Transverse colon (tissue), 4 donors: Measurements from ENCODE around the gene ESR1. TPM values are rescaled to one million over a fixed set of nuclear protein-coding genes. Genes with fewer than 3 reads are reported as not detected.

ENCODE experiments used
- DNase-seq: peaks from one replicate; pipeline ENCODE4 v3.0.0-alpha.2; 2019
- H3K27ac ChIP-seq, 4 donors: fragments of 200-600 bp; sonication (generic); 2 replicates each; pipeline ENCODE4 v1.5.1; 2016 to 2018; ENCODE audit warnings: inconsistent platforms in 4 of 4
- H3K27me3 ChIP-seq: fragments of 200-600 bp; sonication (generic); 2 replicates; pipeline ENCODE4 v1.5.1; 2017; ENCODE audit warnings: inconsistent platforms
- H3K36me3 ChIP-seq, 4 donors: fragments of 200-600 bp; sonication (generic); 2 replicates each; pipeline ENCODE4 v1.5.1; 2017 to 2019; ENCODE audit warnings: inconsistent platforms in 4 of 4
- H3K4me1 ChIP-seq, 4 donors: fragments of 200-600 bp; sonication (generic); 2 replicates each; pipeline ENCODE4 v1.5.1; 2017 to 2020; ENCODE audit warnings: inconsistent platforms in 4 of 4
- H3K4me3 ChIP-seq, 4 donors: fragments of 200-600 bp; sonication (generic); 1 replicate in 1 of 4; 2 replicates in 3 of 4; pipeline versions ENCODE4 v1.5.1 to v1.6.1; 2017 to 2019; ENCODE audit warnings: inconsistent platforms in 4 of 4
- H3K9me3 ChIP-seq, 2 donors: fragments of 200-600 bp; sonication (generic); 2 replicates each; pipeline ENCODE4 v1.5.1; 2017 to 2019; ENCODE audit warnings: inconsistent platforms in 2 of 2
- CTCF ChIP-seq, 5 experiments: fragments of 200-600 bp in 3 of 5; fragments of 450-650 bp in 2 of 5; sonication (generic) in 3 of 5; IDR thresholded peaks; 1 replicate in 2 of 5; 2 replicates in 3 of 5; pipeline ENCODE4 v1.5.1; 2016 to 2017; ENCODE audit warnings: antibody characterized with exemption in 5 of 5, inconsistent platforms in 3 of 5, mild to moderate bottlenecking in 2 of 5, moderate library complexity in 1 of 5
- EP300 ChIP-seq: sonication (generic); formaldehyde crosslinking; IDR thresholded peaks from one replicate; pipeline ENCODE4 v1.6.1; 2017; ENCODE audit warnings: antibody characterized with exemption, low read depth
- POLR2A ChIP-seq: fragments of 450-650 bp; IDR thresholded peaks from one replicate; pipeline ENCODE4 v1.6.1; 2016; ENCODE audit warnings: antibody characterized with exemption, mild to moderate bottlenecking, moderate library complexity
- POLR2AphosphoS5 ChIP-seq, 3 donors: sonication (generic); formaldehyde crosslinking; IDR thresholded peaks; one replicate each; pipeline ENCODE4 v1.6.1; 2016; ENCODE audit warnings: antibody characterized with exemption in 3 of 3
- WGBS, 2 donors: methylation state at CpG; one replicate each; pipeline ENCODE4 v1.1.5; 2018; ENCODE audit warnings: low coverage in 1 of 2; 5-methylcytosine and 5-hydroxymethylcytosine counted together
- in situ Hi-C, 4 donors: fragments of 200-750 bp; cut with MboI; loops; one replicate each; pipeline versions ENCODE4 v1.15.0 to v1.15.1; 2017; ENCODE audit warnings: low sequenced_read_pairs in 3 of 4, low pct_ligation_motif_present in 1 of 4, low pct_unique_long_range_greater_than_20kb in 1 of 4
- intact Hi-C: fragments of 100-400 bp; cut with DNase I; formaldehyde crosslinking; loops from one replicate; pipeline ENCODE4 v1.15.1; 2023; ENCODE audit warnings: low total_unique reads
- total RNA-seq, 4 donors: library from RNA; depleted of rRNA; stranded (reverse); fragments of >200 nt; gene quantifications; one replicate each; pipeline ENCODE4 v1.1.0, GENCODE V29; 2016

The ESR1 gene
- total RNA-seq, 4 donors from 2014 or later: 0.37 to 0.48 (median 0.41) TPM; not detected in 1

- no peak for TF ChIP-seq POLR2AphosphoS5 (IDR thresholded peaks at IDR 0.05)
- TF ChIP-seq CTCF (IDR thresholded peaks at IDR 0.05): no peak
- no peak for TF ChIP-seq EP300
- no peak for TF ChIP-seq POLR2A
- Histone ChIP-seq H3K27me3 (no peaks in the 10 kb centered on the region), H3K27ac (no peak overlapping the region), H3K4me3 (no peak overlapping the region), H3K36me3 (no peaks in the 10 kb centered on the region), H3K9me3 (peaks cover 0 to 8% of the 10 kb centered on the region in 2 donors), H3K4me1 (no peaks in the 10 kb centered on the region)
- in situ Hi-C loops: no loop called here
- WGBS, 2 donors: 78 to 79% methylated on average over 4 of the region's 4 CpGs
- intact Hi-C loops: no loop called here
- no peak for DNase-seq
Measured at GRCh38 chr6:152078001-152078400, 270.5 kb downstream of the ESR1 start.

- Histone ChIP-seq H3K27ac (no peak overlapping the region), H3K4me3 (no peak overlapping the region), H3K9me3 (peaks cover 0 to 8% of the 10 kb centered on the region in 2 donors), H3K4me1 (no peaks in the 10 kb centered on the region), H3K27me3 (no peaks in the 10 kb centered on the region), H3K36me3 (no peaks in the 10 kb centered on the region)
- intact Hi-C loops (no loop called here), in situ Hi-C loops (no loop called here)
- TF ChIP-seq CTCF (IDR thresholded peaks at IDR 0.05) (no peak), POLR2AphosphoS5 (IDR thresholded peaks at IDR 0.05) (no peak), EP300 (no peak), POLR2A (no peak)
- 71% methylated on average over 4 of the region's 7 CpGs; no CpG with 5 or more reads in 1 of the 2 donors for WGBS, 2 donors
- no peak for DNase-seq
Measured at GRCh38 chr6:152078804-152079203, 271.3 kb downstream of the ESR1 start.

GRCh38 chr6:152085451-152085921 is 278.0 kb downstream of the ESR1 start:
- H3K36me3 ChIP-seq: no peaks in the 10 kb centered on the region
- H3K27me3 ChIP-seq: no peaks in the 10 kb centered on the region
- no peaks in the 10 kb centered on the region for H3K4me1 ChIP-seq
- DNase-seq: no peak
- H3K27ac ChIP-seq: no peak overlapping the region
- in situ Hi-C loops: no loop called here
- H3K9me3 ChIP-seq: no peaks in the 10 kb centered on the region
- WGBS, 2 donors: 63 to 65% methylated on average over 4 of the region's 4 CpGs
- no peak overlapping the region for H3K4me3 ChIP-seq
- intact Hi-C loops: no loop called here
- TF ChIP-seq CTCF (IDR thresholded peaks at IDR 0.05): no peak
- TF ChIP-seq EP300: no peak
- TF ChIP-seq POLR2AphosphoS5 (IDR thresholded peaks at IDR 0.05): no peak
- no peak for TF ChIP-seq POLR2A

GRCh38 chr6:152086223-152086873 is 278.9 kb downstream of the ESR1 start:
- TF ChIP-seq EP300 (no peak), POLR2A (no peak), POLR2AphosphoS5 (IDR thresholded peaks at IDR 0.05) (no peak), CTCF (IDR thresholded peaks at IDR 0.05) (no peak)
- Histone ChIP-seq H3K27ac (no peak overlapping the region), H3K36me3 (no peaks in the 10 kb centered on the region), H3K4me1 (no peaks in the 10 kb centered on the region), H3K4me3 (no peak overlapping the region), H3K27me3 (no peaks in the 10 kb centered on the region), H3K9me3 (no peaks in the 10 kb centered on the region)
- 78 to 85% methylated on average over 2 to 3 of the region's 3 CpGs for WGBS, 2 donors
- intact Hi-C loops (no loop called here), in situ Hi-C loops (no loop called here)
- no peak for DNase-seq
